ENCODE measurements around the gene MAN1B1.

Gene MAN1B1

DNA sequence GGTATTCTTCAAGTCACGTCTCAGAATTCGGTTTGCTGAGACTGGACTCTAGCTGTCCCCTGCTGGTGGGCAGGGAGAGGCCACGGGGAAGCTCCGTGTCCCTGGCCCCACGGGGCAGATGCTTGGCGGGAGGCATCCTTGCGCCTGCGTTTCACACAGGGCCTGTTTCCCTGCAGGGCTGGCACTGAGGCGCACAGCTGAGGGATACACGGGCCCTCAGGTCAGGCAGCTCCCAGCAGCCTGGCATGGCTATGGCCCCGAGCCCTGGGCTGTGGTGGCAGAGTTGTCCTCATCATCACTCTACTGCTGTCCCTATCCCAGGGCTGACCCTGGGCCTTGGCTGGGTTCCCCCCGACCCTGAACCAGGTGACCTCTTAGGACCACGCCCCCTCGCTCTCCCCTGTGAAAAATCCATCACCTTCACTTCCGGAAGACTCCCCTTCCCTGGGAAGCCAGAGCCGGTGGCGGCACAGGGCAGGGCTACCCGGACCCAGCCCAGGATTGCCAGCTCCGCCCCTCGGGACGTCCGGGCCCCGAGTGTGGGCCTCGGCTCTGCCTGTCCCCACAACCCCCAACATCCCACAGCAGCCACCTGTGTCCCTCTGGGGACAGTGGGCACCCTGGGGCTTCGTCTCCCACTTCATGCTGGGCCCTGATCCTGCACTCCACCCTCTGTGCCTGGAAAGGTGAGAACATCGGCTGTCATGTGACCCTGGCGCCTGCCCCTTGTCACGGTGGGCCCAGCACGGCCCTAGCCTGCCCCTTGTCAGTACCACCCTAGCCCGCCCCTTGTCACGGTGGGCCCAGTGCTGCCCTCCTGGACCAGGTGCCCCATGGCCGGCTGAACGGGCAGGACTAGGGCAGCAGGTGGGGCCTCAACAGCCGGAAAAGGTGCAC is 22.7 kb downstream of the MAN1B1 start:
- H3K9me3 ChIP-seq (ENCODE audit: insufficient read depth, low read depth, low read length), result peaks cover 1% of the 10 kb centered on the region
- H3K4ac ChIP-seq (ENCODE audit: low read depth, low read length), result no peak overlapping the region
- H3K4me1 ChIP-seq (ENCODE audit: control insufficient read depth in 1 of 2, insufficient read depth in 2 of 2, low read length in 2 of 2), result no peaks in the 10 kb centered on the region
- WGBS (ENCODE audit: extremely low coverage, insufficient coverage, insufficient read length), result no CpG with 5 or more reads among the region's 34 CpGs
- no peaks in the 10 kb centered on the region for H3K79me2 ChIP-seq (ENCODE audit: control insufficient read depth, insufficient read depth, low read length, poor library complexity)
- no peak overlapping the region for H3K27ac ChIP-seq (ENCODE audit: low read depth, low read length)
- no peak overlapping the region for H3K18ac ChIP-seq (ENCODE audit: low read length)
- peaks cover 45 to 52% of the 10 kb centered on the region in 2 experiments for H3K36me3 ChIP-seq (ENCODE audit: control insufficient read depth in 1 of 2, insufficient read depth in 2 of 2, low read length in 2 of 2)
- H3K79me1 ChIP-seq (ENCODE audit: low read length), result no peaks in the 10 kb centered on the region
- H2BK120ac ChIP-seq (ENCODE audit: insufficient read depth, low read length, poor library complexity), result no peak overlapping the region
- no peak overlapping the region for H4K8ac ChIP-seq (ENCODE audit: low read depth, low read length)
- H3K27me3 ChIP-seq (ENCODE audit: insufficient read depth, low read length), result peaks cover 9% of the 10 kb centered on the region
- no peak overlapping the region for H3K4me2 ChIP-seq (ENCODE audit: low read length)
- no peak overlapping the region for H2AK5ac ChIP-seq (ENCODE audit: low read length)
- no peak overlapping the region for H2BK12ac ChIP-seq (ENCODE audit: low read length)
- H3K23ac ChIP-seq (ENCODE audit: low read length), result no peak overlapping the region
- no peak overlapping the region for H4K91ac ChIP-seq (ENCODE audit: low read depth, low read length)
- H3K4me3 ChIP-seq (ENCODE audit: low read depth, low read length), result no peak overlapping the region
- H3K9ac ChIP-seq (ENCODE audit: low read length), result no peak overlapping the region
- H2AFZ ChIP-seq (ENCODE audit: insufficient read depth, low read length, poor library complexity), result no peak overlapping the region
- no peak overlapping the region for H4K12ac ChIP-seq (ENCODE audit: low read depth, low read length)
- no peak for DNase-seq
- H3K14ac ChIP-seq (ENCODE audit: low read length), result no peak overlapping the region
- H2BK5ac ChIP-seq (ENCODE audit: low read depth, low read length, poor library complexity), result no peak overlapping the region

DNA sequence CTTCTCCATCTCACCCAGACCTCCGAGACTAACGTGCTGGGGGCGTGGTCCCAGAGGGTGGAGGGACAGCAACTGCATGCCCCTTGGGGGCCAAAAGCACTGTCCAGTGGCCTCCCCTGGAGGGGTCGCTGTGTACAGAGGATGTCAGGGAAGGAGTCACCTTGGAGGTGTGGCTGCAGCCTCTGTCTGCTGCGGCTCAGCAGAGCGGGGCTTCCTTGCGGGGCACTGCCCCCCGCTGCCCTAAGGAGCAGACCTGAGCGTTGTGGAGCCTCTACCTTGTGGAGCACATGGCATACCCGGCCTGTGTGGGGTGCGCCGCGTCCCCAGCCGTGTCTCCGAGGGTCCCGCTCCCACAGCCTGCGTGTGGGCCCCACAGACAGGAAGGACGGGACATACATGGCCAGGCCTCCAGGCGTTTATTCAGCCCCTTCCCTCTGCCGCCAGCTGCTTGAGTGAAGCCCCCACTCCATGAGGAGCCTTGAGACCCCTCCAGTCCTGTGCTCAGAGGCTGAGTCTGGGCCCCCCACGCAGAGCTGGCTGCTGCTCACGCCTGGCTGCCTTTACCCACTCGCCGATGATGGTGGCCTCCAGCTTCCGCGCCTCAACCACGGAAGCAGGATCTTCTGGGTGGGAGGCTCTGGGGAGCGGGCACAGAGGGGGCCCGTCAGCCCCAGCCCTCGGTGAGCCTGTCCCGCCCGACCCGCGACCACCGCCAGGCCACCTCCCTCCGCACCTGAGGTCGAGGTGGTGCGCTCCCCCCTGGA is 23.5 kb downstream of the MAN1B1 start:
- Histone ChIP-seq H2BK12ac (ENCODE audit: low read length) (no peak overlapping the region), H3K4ac (ENCODE audit: low read depth, low read length) (no peak overlapping the region), H2BK120ac (ENCODE audit: insufficient read depth, low read length, poor library complexity) (no peak overlapping the region), H4K8ac (ENCODE audit: low read depth, low read length) (no peak overlapping the region), H3K9me3 (ENCODE audit: insufficient read depth, low read depth, low read length) (no peaks in the 10 kb centered on the region), H3K4me1 (ENCODE audit: control insufficient read depth in 1 of 2, insufficient read depth in 2 of 2, low read length in 2 of 2) (no peaks in the 10 kb centered on the region), H3K36me3 (ENCODE audit: control insufficient read depth in 1 of 2, insufficient read depth in 2 of 2, low read length in 2 of 2) (peaks cover 40 to 46% of the 10 kb centered on the region in 2 experiments), H3K27me3 (ENCODE audit: insufficient read depth, low read length) (peaks cover 17% of the 10 kb centered on the region), H2AFZ (ENCODE audit: insufficient read depth, low read length, poor library complexity) (no peak overlapping the region), H4K91ac (ENCODE audit: low read depth, low read length) (no peak overlapping the region), H4K12ac (ENCODE audit: low read depth, low read length) (no peak overlapping the region), H3K79me2 (ENCODE audit: control insufficient read depth, insufficient read depth, low read length, poor library complexity) (no peaks in the 10 kb centered on the region), H3K23ac (ENCODE audit: low read length) (no peak overlapping the region), H3K79me1 (ENCODE audit: low read length) (no peaks in the 10 kb centered on the region), H3K27ac (ENCODE audit: low read depth, low read length) (no peak overlapping the region), H3K18ac (ENCODE audit: low read length) (no peak overlapping the region), H3K4me2 (ENCODE audit: low read length) (no peak overlapping the region), H3K9ac (ENCODE audit: low read length) (no peak overlapping the region), H2AK5ac (ENCODE audit: low read length) (no peak overlapping the region), H3K4me3 (ENCODE audit: low read depth, low read length) (no peak overlapping the region), H3K14ac (ENCODE audit: low read length) (no peak overlapping the region), H2BK5ac (ENCODE audit: low read depth, low read length, poor library complexity) (no peak overlapping the region)
- no peak for DNase-seq
- no CpG with 5 or more reads among the region's 38 CpGs for WGBS (ENCODE audit: extremely low coverage, insufficient coverage, insufficient read length)

GRCh38 chr9:137110911-137111787 is 24.4 kb downstream of the MAN1B1 start:
- H2BK12ac ChIP-seq (ENCODE audit: low read length), result no peak overlapping the region
- no peak overlapping the region for H2BK120ac ChIP-seq (ENCODE audit: insufficient read depth, low read length, poor library complexity)
- H3K4me2 ChIP-seq (ENCODE audit: low read length), result no peak overlapping the region
- H3K18ac ChIP-seq (ENCODE audit: low read length), result no peak overlapping the region
- no peaks in the 10 kb centered on the region for H3K79me2 ChIP-seq (ENCODE audit: control insufficient read depth, insufficient read depth, low read length, poor library complexity)
- H3K14ac ChIP-seq (ENCODE audit: low read length), result no peak overlapping the region
- no peak overlapping the region for H4K12ac ChIP-seq (ENCODE audit: low read depth, low read length)
- H3K79me1 ChIP-seq (ENCODE audit: low read length), result no peaks in the 10 kb centered on the region
- H2AK5ac ChIP-seq (ENCODE audit: low read length), result no peak overlapping the region
- no CpG with 5 or more reads among the region's 28 CpGs for WGBS (ENCODE audit: extremely low coverage, insufficient coverage, insufficient read length)
- H3K9me3 ChIP-seq (ENCODE audit: insufficient read depth, low read depth, low read length), result no peaks in the 10 kb centered on the region
- no peak overlapping the region for H2BK5ac ChIP-seq (ENCODE audit: low read depth, low read length, poor library complexity)
- peaks cover 32 to 38% of the 10 kb centered on the region in 2 experiments for H3K36me3 ChIP-seq (ENCODE audit: control insufficient read depth in 1 of 2, insufficient read depth in 2 of 2, low read length in 2 of 2)
- H3K23ac ChIP-seq (ENCODE audit: low read length), result no peak overlapping the region
- peaks cover 24% of the 10 kb centered on the region for H3K27me3 ChIP-seq (ENCODE audit: insufficient read depth, low read length)
- no peak overlapping the region for H4K91ac ChIP-seq (ENCODE audit: low read depth, low read length)
- H2AFZ ChIP-seq (ENCODE audit: insufficient read depth, low read length, poor library complexity), result no peak overlapping the region
- H3K9ac ChIP-seq (ENCODE audit: low read length), result no peak overlapping the region
- no peaks in the 10 kb centered on the region for H3K4me1 ChIP-seq (ENCODE audit: control insufficient read depth in 1 of 2, insufficient read depth in 2 of 2, low read length in 2 of 2)
- H3K27ac ChIP-seq (ENCODE audit: low read depth, low read length), result no peak overlapping the region
- H3K4ac ChIP-seq (ENCODE audit: low read depth, low read length), result no peak overlapping the region
- no peak for DNase-seq
- H4K8ac ChIP-seq (ENCODE audit: low read depth, low read length), result no peak overlapping the region
- H3K4me3 ChIP-seq (ENCODE audit: low read depth, low read length), result no peak overlapping the region

All from trophoblast cell (in vitro differentiated cells and primary cell).